IMR-90 (cell line): ENCODE measurements around the gene ZNF266. TPM values are rescaled to one million over a fixed set of nuclear protein-coding genes. Genes with fewer than 3 reads are reported as not detected.

ENCODE experiments used
- ATAC-seq: fragments of 200-7000 bp; cut with Tn5 transposase; 2 replicates; pipeline ENCODE4 v1.9.1; 2020; ENCODE audit warnings: low read depth, mild to moderate bottlenecking, moderate library complexity
- Bru-seq: library from RNA; stranded (reverse); fragments of 400-500 nt; gene quantifications from one replicate; lab custom pipeline; 2021; lab: Mats Ljungman, UMichigan
- BruChase-seq, 2 experiments: library from RNA; stranded (reverse); fragments of 400-500 nt; gene quantifications; one replicate each; lab custom pipeline; 2021; lab: Mats Ljungman, UMichigan
- BruUV-seq: library from RNA; stranded (reverse); fragments of 400-500 nt; replicated peaks from 2 replicates; lab custom pipeline; 2021; lab: Mats Ljungman, UMichigan
- CTCF ChIA-PET: fragments of 300-600 bp; formaldehyde crosslinking; extraction: SDS; loops from one replicate; lab custom pipeline; 2021; ENCODE audit warnings: antibody characterized with exemption; lab: Yijun Ruan, JAX
- POLR2A ChIA-PET: fragments of 300-600 bp; sonication (Branson Sonifier 250); formaldehyde crosslinking; loops from one replicate; lab custom pipeline; 2022; ENCODE audit warnings: antibody characterized with exemption; ENCODE audit not compliant: unreplicated experiment; lab: Charles Lee
- DNase-seq: peaks from one replicate; pipeline ENCODE4 v3.0.0; 2013
- H2AFZ ChIP-seq: replicated peaks from 2 replicates; pipeline ENCODE3; 2013; ENCODE audit warnings: low read length, mild to moderate bottlenecking; ENCODE audit not compliant: poor library complexity
- H2AK5ac ChIP-seq: 2 replicates; pipeline ENCODE4 v1.6.1; 2013; ENCODE audit warnings: low read depth, low read length, inconsistent platforms
- H2AK9ac ChIP-seq: replicated peaks from 2 replicates; pipeline ENCODE3; 2013; ENCODE audit warnings: mild to moderate bottlenecking, low read depth, low read length, moderate library complexity; ENCODE audit not compliant: poor library complexity
- H2BK120ac ChIP-seq: 2 replicates; pipeline ENCODE4 v1.6.1; 2013; ENCODE audit warnings: low read depth, low read length, inconsistent platforms
- H2BK15ac ChIP-seq: 3 replicates; pipeline ENCODE4 v1.6.1; 2013; ENCODE audit warnings: low read depth, low read length, inconsistent platforms
- H2BK20ac ChIP-seq: 2 replicates; pipeline ENCODE4 v1.6.1; 2013; ENCODE audit warnings: low read depth, mild to moderate bottlenecking, inconsistent platforms, low read length, moderate library complexity
- H2BK5ac ChIP-seq: 2 replicates; pipeline ENCODE4 v1.6.1; 2013; ENCODE audit warnings: mild to moderate bottlenecking, low read depth, low read length, inconsistent platforms; ENCODE audit not compliant: poor library complexity, severe bottlenecking
- H3K14ac ChIP-seq: replicated peaks from 2 replicates; pipeline ENCODE4 v1.6.1; 2013; ENCODE audit warnings: low read depth, low read length, inconsistent platforms
- H3K18ac ChIP-seq: 2 replicates; pipeline ENCODE4 v1.6.1; 2013; ENCODE audit warnings: low read depth, low read length, control low read depth
- H3K23ac ChIP-seq: 2 replicates; pipeline ENCODE4 v1.6.1; 2013; ENCODE audit warnings: low read depth, low read length, inconsistent platforms
- H3K27ac ChIP-seq: 2 replicates; pipeline ENCODE4 v1.5.1; 2013; ENCODE audit warnings: mild to moderate bottlenecking, control low read depth, low read length; ENCODE audit not compliant: insufficient read depth
- H3K27me3 ChIP-seq: 2 replicates; pipeline ENCODE4 v1.6.1; 2013; ENCODE audit warnings: low read length; ENCODE audit not compliant: control insufficient read depth, insufficient read depth
- H3K36me3 ChIP-seq: 2 replicates; pipeline ENCODE4 v1.6.1; 2013; ENCODE audit warnings: low read length, mixed read lengths; ENCODE audit not compliant: control insufficient read depth, insufficient read depth
- H3K4ac ChIP-seq: 2 replicates; pipeline ENCODE4 v1.6.1; 2013; ENCODE audit warnings: low read depth, low read length, inconsistent platforms
- H3K4me1 ChIP-seq: 2 replicates; pipeline ENCODE4 v1.6.1; 2013; ENCODE audit warnings: low read length, mixed read lengths; ENCODE audit not compliant: control insufficient read depth, insufficient read depth
- H3K4me2 ChIP-seq: 2 replicates; pipeline ENCODE4 v1.6.1; 2013; ENCODE audit warnings: low read depth, mild to moderate bottlenecking, control low read depth, low read length, moderate library complexity
- H3K4me3 ChIP-seq: 2 replicates; pipeline ENCODE4 v1.5.1; 2013; ENCODE audit warnings: low read depth, mild to moderate bottlenecking, control low read depth, low read length, moderate library complexity; ENCODE audit not compliant: insufficient read depth
- H3K56ac ChIP-seq: 2 replicates; pipeline ENCODE4 v1.6.1; 2013; ENCODE audit warnings: low read length, inconsistent platforms; ENCODE audit not compliant: insufficient read depth; ENCODE audit errors: extremely low read depth
- H3K79me1 ChIP-seq, 2 experiments: 2 replicates each; pipeline ENCODE4 v1.6.1; 2013; ENCODE audit warnings: low read length in 2 of 2, inconsistent platforms in 1 of 2, low read depth in 1 of 2
- H3K9ac ChIP-seq: 2 replicates; pipeline ENCODE4 v1.6.1; 2013; ENCODE audit warnings: low read depth, low read length, control low read depth
- H3K9me1 ChIP-seq: 2 replicates; pipeline ENCODE4 v1.6.1; 2013; ENCODE audit warnings: low read length, inconsistent platforms; ENCODE audit not compliant: insufficient read depth
- H3K9me3 ChIP-seq: 2 replicates; pipeline ENCODE4 v1.6.1; 2013; ENCODE audit warnings: low read length; ENCODE audit not compliant: control insufficient read depth, insufficient read depth
- H4K20me1 ChIP-seq: 2 replicates; pipeline ENCODE4 v1.6.1; 2013; ENCODE audit warnings: low read length, inconsistent platforms; ENCODE audit not compliant: insufficient read depth
- H4K5ac ChIP-seq: 2 replicates; pipeline ENCODE4 v1.6.1; 2013; ENCODE audit warnings: mild to moderate bottlenecking, low read depth, low read length, control low read depth
- H4K8ac ChIP-seq, 2 experiments: 2 replicates each; pipeline ENCODE4 v1.6.1; 2013; ENCODE audit warnings: low read depth in 2 of 2, low read length in 2 of 2, control low read depth in 1 of 2, inconsistent platforms in 1 of 2
- H4K91ac ChIP-seq: 2 replicates; pipeline ENCODE4 v1.6.1; 2013; ENCODE audit warnings: low read depth, low read length, inconsistent platforms; ENCODE audit not compliant: insufficient read depth
- CEBPB ChIP-seq: IDR thresholded peaks from 2 replicates; pipeline ENCODE4 v1.6.1; 2012; ENCODE audit warnings: low read depth, low read length, improper control_type of control experiment
- CHD1 ChIP-seq: IDR thresholded peaks from 2 replicates; pipeline ENCODE4 v1.6.1; 2012; ENCODE audit warnings: low read depth, low read length, improper control_type of control experiment
- FOS ChIP-seq: fragments of 150-350 bp; IDR thresholded peaks from 2 replicates; pipeline ENCODE4 v1.6.1; 2016; ENCODE audit warnings: low read depth, low read length
- MAFK ChIP-seq: IDR thresholded peaks from 2 replicates; pipeline ENCODE4 v1.6.1; 2012; ENCODE audit warnings: low read depth, low read length, improper control_type of control experiment
- MAZ ChIP-seq: IDR thresholded peaks from 2 replicates; pipeline ENCODE4 v1.6.1; 2012; ENCODE audit warnings: low read depth, mild to moderate bottlenecking, low read length, improper control_type of control experiment, moderate library complexity, borderline replicate concordance
- MXI1 ChIP-seq: IDR thresholded peaks from 2 replicates; pipeline ENCODE4 v1.6.1; 2012; ENCODE audit warnings: low read depth, mild to moderate bottlenecking, low read length, moderate library complexity, borderline replicate concordance
- NFE2L2 ChIP-seq: fragments of 150-350 bp; IDR thresholded peaks from 2 replicates; pipeline ENCODE4 v1.6.1; 2016; ENCODE audit warnings: low read depth, mild to moderate bottlenecking, low read length
- RAD21 ChIP-seq: IDR thresholded peaks from 2 replicates; pipeline ENCODE4 v1.6.1; 2012; ENCODE audit warnings: low read length, improper control_type of control experiment
- RCOR1 ChIP-seq: IDR thresholded peaks from 2 replicates; pipeline ENCODE4 v1.6.1; 2012; ENCODE audit warnings: mild to moderate bottlenecking, low read length, improper control_type of control experiment; ENCODE audit not compliant: insufficient replicate concordance
- WGBS, 2 experiments: methylation state at CpG; one replicate each; pipeline versions ENCODE4 v1.1.5 to v1.1.7; 2013; ENCODE audit warnings: missing lambda C conversion rate in 2 of 2; ENCODE audit not compliant: insufficient read length in 1 of 2; ENCODE audit errors: extremely low coverage in 2 of 2; 5-methylcytosine and 5-hydroxymethylcytosine counted together
- dilution Hi-C: fragments of 300-500 bp; cut with HindIII; formaldehyde crosslinking; loops from one replicate; pipeline ENCODE4 v1.14.3; 2018; ENCODE audit warnings: low sequenced_read_pairs; ENCODE audit not compliant: unreplicated experiment
- in situ Hi-C: fragments of 300-500 bp; cut with MboI; formaldehyde crosslinking; loops from 3 replicates; pipeline ENCODE4 v1.14.3; 2019; ENCODE audit warnings: low sequenced_read_pairs, inconsistent platforms, mixed read lengths
- intact Hi-C: fragments of 100-400 bp; cut with micrococcal nuclease; formaldehyde crosslinking; loops from 2 replicates; pipeline ENCODE4 v1.10.0; 2022
- long read RNA-seq: library from polyadenylated mRNA; unstranded; transcript quantifications from one replicate; pipeline ENCODE4 v2.0.0, GENCODE V29; 2021; ENCODE audit not compliant: unreplicated experiment
- polyA plus RNA-seq, 3 experiments: library from polyadenylated mRNA; depleted of rRNA; stranded (reverse); fragments of >200 nt; gene quantifications; 2 replicates each; pipeline ENCODE4 v1.2.3, GENCODE V29; 2012; ENCODE audit warnings: low replicate concordance in 1 of 3
- total RNA-seq: library from RNA; depleted of rRNA; stranded (reverse); fragments of >200 nt; gene quantifications from 2 replicates; pipeline ENCODE4 v1.2.3, GENCODE V29; 2012; rRNA removed
- TF ChIP-seq, protein P1 (sequence below): fragments of 150-350 bp; IDR thresholded peaks from 2 replicates; pipeline ENCODE4 v1.6.1; 2017; ENCODE audit warnings: mild to moderate bottlenecking, antibody characterized with exemption, low read length, low read depth
- TF ChIP-seq, protein P2 (sequence below): conservative IDR thresholded peaks from 2 replicates; pipeline ENCODE4 v1.5.1; 2012; ENCODE audit warnings: mild to moderate bottlenecking, low read depth, low read length, improper control_type of control experiment

ZNF266 gene
- total RNA-seq (7.8 and 9.3 TPM in 2 replicates), polyA plus RNA-seq (2012; rRNA removed) (6.7 and 9.8 TPM in 2 replicates), Bru-seq, nascent RNA (percentile 82 among the genes with signal in this experiment), BruChase-seq, experiment 1, labeled RNA remaining after a 6-hour chase (percentile 90 among the genes with signal in this experiment), BruChase-seq, experiment 2, labeled RNA remaining after a 2-hour chase (percentile 88 among the genes with signal in this experiment)
- polyA plus RNA-seq (2012; cell fraction: cytosol; rRNA removed) = 1.2 and 1.9 TPM in 2 replicates
- 11.8 and 91.8 TPM in 2 replicates for polyA plus RNA-seq (2012; cell fraction: nucleus; rRNA removed; ENCODE audit: low replicate concordance)
- long read RNA-seq, partial matches to known transcripts = 1 of 13 reads
- long read RNA-seq, other reads (novel, unspliced or antisense) = 10 of 13 reads

DNA sequence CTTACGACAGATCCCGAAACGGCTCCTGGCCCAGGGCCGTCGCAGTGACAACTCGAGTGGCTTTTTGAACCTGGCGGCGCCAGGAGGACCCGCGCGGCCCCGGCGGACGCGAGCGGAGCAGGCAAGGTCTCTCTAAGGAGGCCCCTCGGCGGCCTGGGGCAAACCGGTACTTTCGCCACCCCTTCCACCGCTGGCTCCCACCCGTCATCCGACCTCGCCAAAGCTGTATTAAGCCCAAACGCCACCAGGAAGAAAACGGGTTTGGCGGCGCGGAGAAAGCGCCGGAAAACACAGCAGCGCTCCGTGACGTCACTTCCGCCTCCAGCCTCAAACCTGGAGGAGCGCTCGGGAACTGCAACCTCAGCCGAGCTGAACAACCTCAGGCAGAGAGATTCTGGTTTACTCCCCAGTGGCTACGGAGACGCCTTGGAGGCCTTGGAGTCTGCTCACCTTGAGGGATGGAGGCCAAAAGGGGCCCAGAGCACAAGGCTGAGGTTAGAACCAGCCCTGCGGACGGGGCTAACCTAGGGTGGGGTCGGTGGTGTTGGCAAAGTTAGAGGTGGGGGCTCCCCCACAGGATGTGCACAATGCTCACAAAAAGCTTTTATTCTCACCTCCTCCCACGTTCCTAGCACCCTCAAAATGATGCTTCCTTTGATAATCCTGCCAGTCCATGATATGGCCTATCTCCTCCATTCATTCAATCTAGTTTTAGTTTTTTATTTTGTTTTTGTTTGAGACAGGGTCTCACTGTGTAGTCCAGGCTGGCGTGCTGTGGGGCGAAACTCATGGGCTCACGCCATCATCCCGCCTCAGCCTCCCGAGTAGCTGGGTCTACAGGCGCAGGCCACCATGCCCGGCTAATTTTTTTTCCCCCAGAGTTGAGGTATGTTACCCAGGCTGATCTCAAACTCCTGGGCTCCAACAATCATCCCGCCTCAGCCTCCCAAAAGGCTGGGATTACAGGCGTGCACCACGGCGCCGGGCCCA lies at the start of gene ZNF266:
ZNF266 (minus strand) TSS at position 295 of the 990 bp plus-strand sequence. CDS start 15,484 bp downstream, outside the sequence.
- dilution Hi-C loops = no loop called here
- Histone ChIP-seq H2AK5ac (peak within 1 kb of the TSS; percentile 23; the same call in 1 of the 2 replicates), H4K20me1 (no peaks in the 10 kb centered on the region), H2BK15ac (no peak within 1 kb of the TSS), H3K56ac (peak within 1 kb of the TSS; percentile 82), H3K9me1 (no peaks in the 10 kb centered on the region), H3K4me1 (no peaks in the 10 kb centered on the region; the same call in 1 of the 2 replicates), H3K23ac (peak within 1 kb of the TSS; percentile 86), H4K5ac (peak within 1 kb of the TSS; percentile 97), H3K4me2 (peak within 1 kb of the TSS; percentile 93), H3K27ac (peak within 1 kb of the TSS; percentile 88), H3K4ac (peak within 1 kb of the TSS; percentile 97), H2BK5ac (peak within 1 kb of the TSS; percentile 87), H2BK20ac (0 out of 2 replicates have a peak within 1 kb of the TSS, but pooled peaks have one; percentile 17), H3K9ac (peak within 1 kb of the TSS; percentile 92), H4K91ac (peak within 1 kb of the TSS; percentile 93), H3K9me3 (peaks cover 2% of the 10 kb centered on the region; the same call in 1 of the 2 replicates), H3K4me3 (peak within 1 kb of the TSS; percentile 92), H3K14ac (peak within 1 kb of the TSS; percentile 99), H4K8ac (peak within 1 kb of the TSS; percentile 95 to 99), H3K36me3 (peaks cover 12% of the 10 kb centered on the region), H3K18ac (peak within 1 kb of the TSS; percentile 86), H3K27me3 (no peaks in the 10 kb centered on the region), H2BK120ac (peak within 1 kb of the TSS; percentile 60), H2AFZ (peak within 1 kb of the TSS; percentile 99), H2AK9ac (peak within 1 kb of the TSS; percentile 42), H3K79me1 (peaks cover 16 to 19% of the 10 kb centered on the region in 2 experiments)
- ATAC-seq (peak; percentile 96), DNase-seq (peak; percentile 90)
- CTCF ChIA-PET = interaction anchor here (0.6 to 1.2 kb wide), 2 partner anchors 16 to 393 kb away, joined by 3 read pairs; no protein-coding TSS in a partner anchor
- BruUV-seq = TSS peak; percentile 73
- POLR2A ChIA-PET = no interaction called here
- intact Hi-C loops = loop anchor here (5.0 to 10.0 kb wide), 3 partner anchors 102 to 231 kb away; partner anchors contain the start of genes ZNF121 and ZNF426
- WGBS, 2 experiments = 0% methylated on average over 24 of the region's 56 CpGs; no CpG with 5 or more reads in 1 of the 2 experiments
- in situ Hi-C loops = no loop called here
- TF ChIP-seq MXI1 = peak; percentile 67
- no peak for TF ChIP-seq CEBPB
- TF ChIP-seq RCOR1 = no peak
- TF ChIP-seq MAZ = no peak; the same call in 1 of the 2 replicates
- no peak for TF ChIP-seq CHD1
- no peak for TF ChIP-seq MAFK
- TF ChIP-seq, protein P1, sequence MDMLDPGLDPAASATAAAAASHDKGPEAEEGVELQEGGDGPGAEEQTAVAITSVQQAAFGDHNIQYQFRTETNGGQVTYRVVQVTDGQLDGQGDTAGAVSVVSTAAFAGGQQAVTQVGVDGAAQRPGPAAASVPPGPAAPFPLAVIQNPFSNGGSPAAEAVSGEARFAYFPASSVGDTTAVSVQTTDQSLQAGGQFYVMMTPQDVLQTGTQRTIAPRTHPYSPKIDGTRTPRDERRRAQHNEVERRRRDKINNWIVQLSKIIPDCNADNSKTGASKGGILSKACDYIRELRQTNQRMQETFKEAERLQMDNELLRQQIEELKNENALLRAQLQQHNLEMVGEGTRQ = no peak
- TF ChIP-seq RAD21 = no peak
- TF ChIP-seq, protein P2, sequence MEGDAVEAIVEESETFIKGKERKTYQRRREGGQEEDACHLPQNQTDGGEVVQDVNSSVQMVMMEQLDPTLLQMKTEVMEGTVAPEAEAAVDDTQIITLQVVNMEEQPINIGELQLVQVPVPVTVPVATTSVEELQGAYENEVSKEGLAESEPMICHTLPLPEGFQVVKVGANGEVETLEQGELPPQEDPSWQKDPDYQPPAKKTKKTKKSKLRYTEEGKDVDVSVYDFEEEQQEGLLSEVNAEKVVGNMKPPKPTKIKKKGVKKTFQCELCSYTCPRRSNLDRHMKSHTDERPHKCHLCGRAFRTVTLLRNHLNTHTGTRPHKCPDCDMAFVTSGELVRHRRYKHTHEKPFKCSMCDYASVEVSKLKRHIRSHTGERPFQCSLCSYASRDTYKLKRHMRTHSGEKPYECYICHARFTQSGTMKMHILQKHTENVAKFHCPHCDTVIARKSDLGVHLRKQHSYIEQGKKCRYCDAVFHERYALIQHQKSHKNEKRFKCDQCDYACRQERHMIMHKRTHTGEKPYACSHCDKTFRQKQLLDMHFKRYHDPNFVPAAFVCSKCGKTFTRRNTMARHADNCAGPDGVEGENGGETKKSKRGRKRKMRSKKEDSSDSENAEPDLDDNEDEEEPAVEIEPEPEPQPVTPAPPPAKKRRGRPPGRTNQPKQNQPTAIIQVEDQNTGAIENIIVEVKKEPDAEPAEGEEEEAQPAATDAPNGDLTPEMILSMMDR = peak; percentile 71
- 0 out of 2 replicates have a peak, but pooled peaks have one; percentile 5 for TF ChIP-seq FOS
- TF ChIP-seq NFE2L2 = no peak
